Heart right ventricle (tissue), 16 donors: ENCODE data around the gene ZBTB40. TPM values are rescaled to one million over a fixed set of nuclear protein-coding genes. Genes with fewer than 3 reads are reported as not detected.

Source experiments
- ATAC-seq, 8 donors: fragments of 200-7000 bp; cut with Tn5 transposase; one replicate each; pipeline ENCODE4 v1.9.1; 2020; ENCODE audit warnings: mild to moderate bottlenecking in 8 of 8, moderate library complexity in 8 of 8, moderate number of reproducible peaks in 1 of 8
- DNase-seq, 2 donors: peaks; one replicate each; pipeline ENCODE4 v3.0.0-alpha.2; 2020
- H3K27ac ChIP-seq, 10 donors: fragments of 200-600 bp; sonication (generic) in 2 of 10; one replicate each; pipeline versions ENCODE4 v1.5.0 to v1.8.0; 2020 to 2022; ENCODE audit warnings: mild to moderate bottlenecking in 3 of 10
- H3K27me3 ChIP-seq, 7 donors: fragments of 200-600 bp; one replicate each; pipeline ENCODE4 v1.8.0; 2021 to 2022; ENCODE audit warnings: mild to moderate bottlenecking in 2 of 7
- H3K36me3 ChIP-seq, 9 donors: fragments of 200-600 bp; sonication (generic) in 1 of 9; one replicate each; pipeline versions ENCODE4 v1.5.0 to v1.8.0; 2020 to 2022; ENCODE audit warnings: mild to moderate bottlenecking in 2 of 9
- H3K4me1 ChIP-seq, 9 donors: fragments of 200-600 bp; sonication (generic) in 1 of 9; one replicate each; pipeline versions ENCODE4 v1.5.0 to v1.8.0; 2020 to 2022; ENCODE audit warnings: mild to moderate bottlenecking in 4 of 9
- H3K4me3 ChIP-seq, 10 donors: fragments of 200-600 bp; sonication (generic) in 2 of 10; one replicate each; pipeline versions ENCODE4 v1.5.0 to v1.8.0; 2020 to 2022; ENCODE audit warnings: mild to moderate bottlenecking in 7 of 10, moderate library complexity in 2 of 10
- H3K9me3 ChIP-seq, 11 donors: fragments of 200-600 bp in 10 of 11; sonication (generic) in 2 of 11; one replicate each; pipeline versions ENCODE4 v1.5.0 to v1.8.0; 2013 to 2022; ENCODE audit warnings: mild to moderate bottlenecking in 2 of 11, control low read depth in 1 of 11, moderate library complexity in 1 of 11
- CTCF ChIP-seq, 9 donors: fragments of 200-600 bp; sonication (generic) in 2 of 9; IDR thresholded peaks; one replicate each; pipeline versions ENCODE4 v1.5.0 to v1.8.0; 2021 to 2022; ENCODE audit warnings: antibody characterized with exemption in 9 of 9, mild to moderate bottlenecking in 5 of 9, moderate library complexity in 1 of 9
- WGBS, 2 donors: extraction: QIAGEN DNeasy Blood & Tissue Kit; methylation state at CpG; one replicate each; pipeline ENCODE4 v1.1.7; 2013; ENCODE audit warnings: inconsistent platforms in 1 of 2; 5-methylcytosine and 5-hydroxymethylcytosine counted together
- intact Hi-C, 10 donors: fragments of 100-400 bp; cut with DNase I; formaldehyde crosslinking; loops; one replicate each; pipeline versions ENCODE4 v1.11.1 to v1.14.2; 2022
- polyA plus RNA-seq, 2 donors: library from polyadenylated mRNA; stranded (reverse); fragments of 200-250 nt; gene quantifications; one replicate each; pipeline ENCODE4 v1.2.3, GENCODE V29; 2013
- total RNA-seq, 10 donors: library from RNA; stranded (reverse); fragmentation: NEBNext Ultra II Directional in 3 of 10; extraction: Animal tissue kit (Norgen Biotek cat#: 25700) in 3 of 10; gene quantifications; one replicate each; pipeline versions ENCODE4 v1.2.1 to v1.2.4, GENCODE V29; 2021 to 2023
- donor health status: Arrhythmogenic right ventricular cardiomyopathy.
- donor health status: ischemic (EF 13 %, LVEDD 7.1; RV severe dilation, severe dysfunction).
- donor health status: healthy with polysubstance abuse.
- donor health status: DM: no; HTN: yes; CAD: no.
- donor health status: DM: no; HTN: no; CAD: no.
- donor health status: ischemic (EF 25% LVEDD 6.9; RV normal size, moderate dysfunction).
- donor health status: ischemic (EF 25% LVEDD 5.7; RV mildly dilated, moderate dysfunction).
- donor health status: healthy.
- donor health status: DM: yes; HTN: yes; CAD: no.
- donor health status: Ischemic cardiomyopathy.
- donor health status: ischemic (EF 35%, LVEDD 5.7; RV mildly dilated, moderate dysfunction).
- donor health status: nonischemic (EF 11% LVEDD 7.7; RV severe dilation, severe dysfunction).
- donor health status: DM: yes; HTN: yes; CAD: no.
- donor health status: PGD.
- donor health status: ischemic (EF 29% LVEDD 5.4; RV normal size, mild dysfunction).
- donor health status: nonischemic (EF 23%, LVEDD 6.1; RV moderate dilation, normal function).

Gene ZBTB40
- total and polyA plus RNA-seq, 12 donors: 3.2 to 18.2 (median 13.2) TPM

GRCh38 chr1:22524481-22524880 is 72.8 kb downstream of the ZBTB40 start:
- intact Hi-C loops: loop anchor here in 2 of 10 donors (10.0 kb wide), 2 partner anchors 90 to 110 kb away; partner anchors contain the start of gene C1QA (in 1 of the 2)
- no peaks in the 10 kb centered on the region for H3K27me3 ChIP-seq
- H3K36me3 ChIP-seq: peaks cover 0 to 96% (median 59%) of the 10 kb centered on the region in 9 donors
- no peak overlapping the region for H3K27ac ChIP-seq
- DNase-seq: no peak
- no peak for TF ChIP-seq CTCF (IDR thresholded peaks at IDR 0.05)
- no peaks in the 10 kb centered on the region for H3K4me1 ChIP-seq
- no peak overlapping the region for H3K4me3 ChIP-seq
- no peaks in the 10 kb centered on the region for H3K9me3 ChIP-seq
- ATAC-seq: no peak
- 82 to 87% methylated on average over 5 of the region's 5 CpGs for WGBS, 2 donors

- intact Hi-C loops: loop anchor here in 4 of 10 donors (5.0 to 10.0 kb wide), 3 partner anchors 90 to 117 kb away; partner anchors contain the start of genes C1QC (in 2 of the 4) and C1QA (in 1 of the 4)
- no peak for ATAC-seq
Measured at GRCh38 chr1:22525211-22525610, 73.6 kb downstream of the ZBTB40 start.

GRCh38 chr1:22525646-22526045 is 74.0 kb downstream of the ZBTB40 start:
- no peak for ATAC-seq
- intact Hi-C loops: loop anchor here in 4 of 10 donors (5.0 to 10.0 kb wide), 3 partner anchors 91 to 117 kb away; partner anchors contain the start of genes C1QC (in 2 of the 4) and C1QA (in 1 of the 4)

More at GRCh38 chr1:22525211-22525610, 73.6 kb downstream of the ZBTB40 start:
- Histone ChIP-seq H3K9me3 (no peaks in the 10 kb centered on the region), H3K4me3 (no peak overlapping the region), H3K36me3 (peaks cover 0 to 88% (median 51%) of the 10 kb centered on the region in 9 donors), H3K4me1 (peaks cover 0 to 5% (median 2%) of the 10 kb centered on the region in 9 donors), H3K27ac (no peak overlapping the region), H3K27me3 (no peaks in the 10 kb centered on the region)
- 87 to 92% methylated on average over 3 of the region's 3 CpGs for WGBS, 2 donors
- no peak for DNase-seq
- no peak for TF ChIP-seq CTCF (IDR thresholded peaks at IDR 0.05)

GRCh38 chr1:22526098-22526497 is 74.4 kb downstream of the ZBTB40 start:
- Histone ChIP-seq H3K27me3 (no peaks in the 10 kb centered on the region), H3K4me3 (no peak overlapping the region), H3K27ac (no peak overlapping the region), H3K9me3 (no peaks in the 10 kb centered on the region), H3K4me1 (peaks cover 0 to 13% (median 10%) of the 10 kb centered on the region in 9 donors), H3K36me3 (peaks cover 0 to 80% (median 43%) of the 10 kb centered on the region in 9 donors)
- 87 to 88% methylated on average over 11 of the region's 11 CpGs for WGBS, 2 donors
- TF ChIP-seq CTCF (IDR thresholded peaks at IDR 0.05): no peak
- ATAC-seq (no peak), DNase-seq (no peak)
- intact Hi-C loops: loop anchor here in 4 of 10 donors (5.0 to 10.0 kb wide), 3 partner anchors 91 to 116 kb away; partner anchors contain the start of genes C1QC (in 2 of the 4) and C1QA (in 1 of the 4)

More at GRCh38 chr1:22525646-22526045, 74.0 kb downstream of the ZBTB40 start:
- WGBS, 2 donors: 92 to 94% methylated on average over 11 of the region's 11 CpGs
- H3K9me3 ChIP-seq: no peaks in the 10 kb centered on the region
- peaks cover 0 to 9% (median 7%) of the 10 kb centered on the region in 9 donors for H3K4me1 ChIP-seq
- H3K4me3 ChIP-seq: no peak overlapping the region
- no peak for DNase-seq
- TF ChIP-seq CTCF (IDR thresholded peaks at IDR 0.05): no peak
- H3K36me3 ChIP-seq: peaks cover 0 to 84% (median 47%) of the 10 kb centered on the region in 9 donors
- H3K27ac ChIP-seq: no peak overlapping the region
- H3K27me3 ChIP-seq: no peaks in the 10 kb centered on the region
